VCaP (cell line): Measurements from ENCODE around the gene OMP.

Source experiments
- H3K27ac ChIP-seq: fragments of 450-650 bp; 2 replicates; pipeline ENCODE4 v1.5.1; 2017
- TF ChIP-seq, protein P1 (sequence below): fragments of 450-650 bp; conservative IDR thresholded peaks from 2 replicates; pipeline ENCODE4 v1.5.1; 2017; ENCODE audit warnings: mild to moderate bottlenecking, moderate library complexity

The OMP gene

DNA sequence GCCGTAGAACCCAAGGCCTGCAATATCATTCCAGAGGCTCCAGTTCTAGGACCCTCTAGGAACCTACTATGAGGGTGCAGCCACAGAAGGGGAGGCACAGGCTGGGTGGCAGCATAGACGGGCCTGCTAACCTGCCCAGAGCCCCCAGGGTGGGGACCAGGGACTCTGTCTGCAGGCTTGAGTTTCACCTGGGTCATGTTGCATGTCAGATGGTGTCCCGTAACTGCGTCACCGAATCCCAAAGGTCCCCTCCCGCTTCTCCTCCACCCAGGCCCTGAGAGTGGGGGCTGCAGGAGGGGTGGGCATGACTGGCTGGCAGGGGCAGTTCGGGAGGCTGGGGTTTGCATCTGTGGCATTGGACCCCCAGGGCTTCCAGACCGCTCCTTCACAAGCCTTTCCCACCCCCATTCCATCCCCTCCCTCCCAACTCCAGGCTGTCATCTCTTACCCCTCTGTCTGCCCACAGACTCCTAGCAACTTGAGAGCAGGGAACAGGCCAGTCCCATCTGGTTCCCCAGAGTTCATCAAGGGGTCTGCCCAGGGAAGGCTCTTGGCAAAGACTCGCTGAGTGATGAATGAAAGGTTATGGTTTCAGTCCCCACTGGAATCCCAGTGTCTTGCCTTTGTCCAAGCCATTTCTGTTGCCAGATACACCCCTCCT is 41.7 kb downstream of the OMP start:
- H3K27ac ChIP-seq, result no peak overlapping the region
- TF ChIP-seq, protein P1, sequence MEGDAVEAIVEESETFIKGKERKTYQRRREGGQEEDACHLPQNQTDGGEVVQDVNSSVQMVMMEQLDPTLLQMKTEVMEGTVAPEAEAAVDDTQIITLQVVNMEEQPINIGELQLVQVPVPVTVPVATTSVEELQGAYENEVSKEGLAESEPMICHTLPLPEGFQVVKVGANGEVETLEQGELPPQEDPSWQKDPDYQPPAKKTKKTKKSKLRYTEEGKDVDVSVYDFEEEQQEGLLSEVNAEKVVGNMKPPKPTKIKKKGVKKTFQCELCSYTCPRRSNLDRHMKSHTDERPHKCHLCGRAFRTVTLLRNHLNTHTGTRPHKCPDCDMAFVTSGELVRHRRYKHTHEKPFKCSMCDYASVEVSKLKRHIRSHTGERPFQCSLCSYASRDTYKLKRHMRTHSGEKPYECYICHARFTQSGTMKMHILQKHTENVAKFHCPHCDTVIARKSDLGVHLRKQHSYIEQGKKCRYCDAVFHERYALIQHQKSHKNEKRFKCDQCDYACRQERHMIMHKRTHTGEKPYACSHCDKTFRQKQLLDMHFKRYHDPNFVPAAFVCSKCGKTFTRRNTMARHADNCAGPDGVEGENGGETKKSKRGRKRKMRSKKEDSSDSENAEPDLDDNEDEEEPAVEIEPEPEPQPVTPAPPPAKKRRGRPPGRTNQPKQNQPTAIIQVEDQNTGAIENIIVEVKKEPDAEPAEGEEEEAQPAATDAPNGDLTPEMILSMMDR, result no peak

DNA sequence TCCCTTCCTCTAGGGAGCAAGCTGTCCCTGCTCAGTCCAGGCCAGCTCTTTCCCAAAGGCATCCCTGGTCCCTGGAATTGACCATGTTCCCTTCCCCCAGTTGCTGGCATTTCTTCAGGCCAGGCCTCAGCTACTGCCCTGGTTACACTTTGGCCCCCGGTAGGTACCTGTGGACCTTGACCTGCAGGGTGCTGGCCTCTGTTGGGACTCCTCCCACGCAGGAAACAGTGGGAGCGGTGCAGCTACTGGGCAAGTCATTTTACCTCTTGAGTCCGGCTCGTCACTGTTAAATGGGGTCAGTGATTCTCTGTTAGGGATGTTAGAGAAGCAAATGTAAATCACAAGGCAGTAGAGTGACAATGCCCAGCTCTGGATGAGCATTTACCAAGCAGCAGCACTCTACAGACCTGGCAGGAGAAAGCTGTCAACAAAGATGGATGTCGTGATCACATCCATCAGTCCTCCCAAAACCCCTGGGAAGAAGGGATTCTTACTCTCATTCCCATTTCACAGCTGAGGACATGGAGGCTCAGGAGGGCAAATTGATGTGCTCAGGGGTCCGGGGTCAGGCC is 42.3 kb downstream of the OMP start:
- H3K27ac ChIP-seq, result no peak overlapping the region
- TF ChIP-seq, protein P1, result no peak

DNA sequence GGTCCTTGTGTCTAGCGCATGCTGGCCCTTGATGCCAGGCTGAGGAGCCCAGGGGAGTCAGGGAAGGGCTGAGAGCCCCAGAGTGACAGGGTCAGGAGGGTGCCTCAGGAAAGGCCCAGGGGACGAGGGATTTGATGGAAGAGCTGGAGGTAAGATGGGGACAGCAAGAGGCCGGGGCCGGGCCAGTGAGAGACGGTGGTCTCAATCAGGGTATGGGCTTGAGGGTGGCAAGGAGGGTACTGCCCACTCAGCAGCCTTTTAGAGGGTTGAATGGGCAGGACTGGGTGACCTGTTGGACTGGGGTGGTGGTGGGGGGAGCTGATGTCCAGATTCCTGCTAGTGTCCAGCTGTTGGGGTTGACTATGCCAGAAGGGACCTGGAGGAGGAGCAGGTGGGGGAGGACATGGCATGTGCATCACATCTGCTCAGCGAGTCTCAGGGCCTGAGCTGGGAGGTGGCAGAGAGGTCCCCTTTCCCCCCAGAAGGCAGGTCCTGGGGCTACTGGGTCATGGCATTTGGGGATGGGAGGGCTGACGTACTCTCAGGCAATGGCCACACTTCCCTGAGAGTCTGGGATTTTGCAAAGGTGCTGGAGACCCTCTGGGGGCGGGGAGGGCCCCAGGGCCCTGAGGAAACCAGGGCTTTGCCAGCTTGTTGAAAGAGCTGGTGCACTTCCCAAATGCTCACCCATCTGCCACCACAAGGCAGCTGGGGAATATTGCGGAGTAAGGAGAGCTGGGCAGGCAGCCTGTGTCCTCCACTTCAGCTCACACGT is 43.8 kb downstream of the OMP start:
- H3K27ac ChIP-seq, result no peak overlapping the region
- TF ChIP-seq, protein P1, result no peak

DNA sequence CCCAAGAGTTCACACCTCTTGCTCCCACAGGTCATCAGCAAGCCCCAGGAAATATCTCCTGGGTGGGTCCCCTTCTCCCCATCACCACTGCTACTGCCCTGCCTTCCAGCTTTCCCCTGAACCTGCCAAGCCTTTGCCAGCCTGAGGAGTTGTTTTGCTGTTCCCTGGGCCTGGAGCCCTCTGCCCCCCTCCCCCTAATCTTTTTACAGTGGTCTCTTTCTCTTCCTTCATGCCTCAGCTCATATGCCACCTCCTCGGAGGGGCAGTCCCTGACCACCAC is 44.3 kb downstream of the OMP start:
- no peak overlapping the region for H3K27ac ChIP-seq
- TF ChIP-seq, protein P1, result no peak

DNA sequence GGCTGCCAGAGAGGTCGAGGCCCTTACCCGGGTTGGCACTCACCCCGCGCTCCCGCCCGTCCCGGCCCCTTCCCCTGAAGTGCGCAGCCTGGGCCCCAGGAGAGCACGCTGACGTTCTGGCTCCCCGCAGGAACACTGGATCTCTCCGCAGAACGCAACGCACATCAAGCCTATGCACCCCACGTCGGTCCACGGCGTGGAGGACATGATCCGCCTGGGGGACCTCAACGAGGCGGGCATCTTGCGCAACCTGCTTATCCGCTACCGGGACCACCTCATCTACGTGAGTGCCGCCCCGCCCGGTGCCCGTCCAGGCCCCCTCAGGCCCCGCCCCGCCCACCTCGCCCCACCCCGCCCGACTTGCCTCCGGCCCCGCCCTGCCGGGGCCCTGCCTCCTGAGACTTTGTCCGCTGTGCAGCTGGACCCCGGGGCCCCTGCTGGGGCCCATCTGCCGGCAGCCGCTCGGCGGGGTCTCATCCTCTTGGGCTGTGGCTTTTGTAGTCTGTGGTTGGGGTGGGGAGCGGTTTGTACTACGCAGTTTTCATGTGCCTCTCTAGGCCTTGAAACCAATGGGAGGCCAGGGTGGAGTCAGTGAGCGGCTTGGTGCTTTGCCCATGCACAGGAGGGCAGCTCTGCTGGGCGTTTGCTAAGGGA is 45.2 kb downstream of the OMP start:
- H3K27ac ChIP-seq, result no peak overlapping the region
- TF ChIP-seq, protein P1, result no peak

DNA sequence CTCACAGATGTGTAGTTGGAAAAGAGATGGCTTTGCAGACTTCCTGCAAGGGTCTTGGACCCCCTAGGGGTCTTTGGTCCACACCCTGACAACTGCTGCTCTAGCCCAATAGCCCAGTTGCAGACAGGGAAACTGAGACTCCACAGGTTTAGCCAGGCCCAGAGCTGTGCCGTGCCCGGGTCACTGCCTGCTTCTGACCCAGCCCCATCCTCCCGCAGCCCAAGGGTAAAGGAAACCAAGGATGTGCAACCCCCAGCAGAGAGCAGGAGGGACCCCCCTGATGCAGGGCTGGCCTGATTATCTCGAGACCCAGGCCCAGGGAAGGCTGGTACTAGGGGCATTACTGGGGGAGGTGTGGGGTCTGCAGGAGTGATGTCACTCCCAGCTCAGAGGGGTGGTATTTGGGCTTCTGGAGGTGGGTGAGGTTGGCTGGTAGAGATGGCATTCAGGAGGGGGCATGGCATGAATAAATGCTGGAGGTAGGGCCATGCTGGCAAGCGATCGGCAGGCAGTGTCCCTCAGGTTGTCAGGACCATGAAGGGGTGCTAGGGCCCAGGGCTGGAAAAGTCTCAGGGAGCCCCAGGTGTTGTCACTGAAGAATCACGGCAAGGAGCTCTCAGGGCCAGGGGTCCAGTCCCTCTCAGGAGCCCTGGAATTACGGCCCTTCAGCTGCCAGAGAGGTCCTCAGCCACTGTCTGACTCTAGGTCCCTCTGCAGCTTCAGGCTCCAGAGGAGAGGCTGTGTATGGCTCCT is 46.5 kb downstream of the OMP start:
- no peak overlapping the region for H3K27ac ChIP-seq
- TF ChIP-seq, protein P1, result no peak
